Measurements from ENCODE around the gene EXOSC2.

Gene EXOSC2

DNA sequence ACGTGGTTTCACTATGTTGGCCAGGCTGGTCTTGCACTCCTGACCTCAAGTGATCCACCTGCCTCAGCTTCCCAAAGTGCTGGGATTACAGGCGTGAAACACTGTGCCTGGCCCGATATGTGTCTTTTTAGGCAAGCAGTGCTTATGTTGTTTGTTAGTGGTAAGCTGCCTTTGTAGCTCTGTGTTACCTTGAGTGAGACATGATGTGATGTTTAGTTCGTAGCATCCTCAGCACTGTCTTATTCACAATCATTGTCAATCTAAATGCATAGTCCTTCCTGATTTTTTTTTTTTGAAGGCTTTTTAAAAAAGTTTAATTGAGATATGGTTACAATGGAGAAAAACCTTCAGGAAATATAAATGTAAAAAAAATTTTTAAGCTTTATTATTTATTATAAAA lies 45.5 kb downstream of the EXOSC2 start:
- DNase-seq (ENCODE audit: low read depth): no peak

DNA sequence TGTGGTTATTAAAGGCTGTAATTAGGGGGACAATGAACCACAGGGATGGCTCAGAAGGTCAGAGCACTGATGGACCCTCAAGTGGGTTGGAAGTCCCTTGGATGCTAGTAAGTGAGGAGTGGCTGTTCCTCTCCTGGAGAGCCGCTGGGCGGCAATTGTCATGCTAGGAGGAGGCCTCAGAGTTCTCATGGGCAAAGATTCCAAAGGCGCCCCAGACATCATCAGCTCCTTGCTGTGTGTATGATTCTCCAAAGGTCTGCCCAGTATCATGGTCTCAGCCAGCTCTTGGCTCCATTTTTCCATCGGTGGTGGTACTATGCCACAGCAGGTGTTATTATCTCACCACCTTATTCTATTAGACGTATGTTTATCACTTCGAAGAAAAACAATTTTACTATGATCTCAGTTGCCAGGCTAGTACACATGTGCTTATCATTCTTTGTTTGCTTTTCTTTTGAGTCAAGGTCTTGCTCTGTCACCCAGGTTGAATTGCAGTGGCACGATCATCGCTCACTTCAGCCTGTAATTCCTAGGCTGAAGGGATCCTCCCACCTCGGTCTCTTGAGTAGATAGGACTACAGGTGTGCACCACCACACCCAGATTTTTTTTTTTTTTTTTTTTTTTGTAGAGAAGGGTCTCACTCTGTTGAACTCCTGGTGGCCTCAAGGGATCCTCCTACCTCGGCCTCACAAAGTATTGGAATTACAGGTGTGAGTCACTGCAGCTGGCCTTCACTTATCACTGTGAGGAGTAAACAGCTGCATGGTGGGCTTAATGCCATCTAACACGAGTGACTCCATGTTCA lies 46.8 kb downstream of the EXOSC2 start:
- DNase-seq (ENCODE audit: low read depth): no peak

DNA sequence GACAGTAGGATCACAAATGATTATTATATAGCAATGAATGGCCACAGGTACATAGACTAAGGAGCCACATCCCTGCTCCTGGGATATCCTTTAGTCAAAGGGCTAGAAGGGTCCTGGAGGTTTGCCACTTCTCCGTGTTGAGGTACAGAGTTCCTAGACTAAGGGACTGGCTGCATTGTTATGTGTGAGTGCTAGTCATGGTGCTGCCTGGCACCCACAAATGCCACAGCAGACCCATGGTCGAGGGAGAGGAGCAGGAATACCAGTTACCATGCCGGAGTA lies 47.4 kb downstream of the EXOSC2 start:
- no peak for DNase-seq (ENCODE audit: low read depth)

DNA sequence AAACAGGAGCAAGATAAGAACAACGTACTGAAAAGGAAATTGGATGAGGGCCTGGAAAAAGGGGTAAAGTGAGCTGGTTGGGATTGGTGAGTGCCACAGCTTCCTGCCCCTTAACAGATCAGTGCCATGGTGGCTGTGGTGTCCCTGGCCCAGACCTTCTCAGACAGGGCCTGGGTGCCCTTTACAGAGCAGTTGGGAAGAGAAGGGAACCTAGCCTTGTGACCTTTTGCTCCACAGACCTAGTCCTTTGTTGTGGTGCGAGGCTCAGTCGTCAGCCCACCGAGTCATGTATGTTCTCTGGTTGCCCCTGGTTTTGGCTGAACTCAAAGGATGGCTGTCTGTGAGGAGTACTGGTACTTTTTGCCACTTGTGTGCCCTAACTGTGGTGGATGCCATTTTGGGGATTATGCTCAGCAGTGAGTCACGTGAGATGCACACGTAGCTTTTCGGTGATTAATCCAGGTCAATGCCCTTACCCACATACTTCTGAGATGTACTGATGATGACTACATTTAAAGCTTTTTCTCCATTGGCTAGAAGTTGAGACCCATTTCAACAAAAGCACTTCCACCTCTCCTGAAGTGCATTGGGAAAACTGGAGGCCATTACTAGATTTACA lies 48.4 kb downstream of the EXOSC2 start:
- peak; percentile 88 for DNase-seq (ENCODE audit: low read depth)

DNA sequence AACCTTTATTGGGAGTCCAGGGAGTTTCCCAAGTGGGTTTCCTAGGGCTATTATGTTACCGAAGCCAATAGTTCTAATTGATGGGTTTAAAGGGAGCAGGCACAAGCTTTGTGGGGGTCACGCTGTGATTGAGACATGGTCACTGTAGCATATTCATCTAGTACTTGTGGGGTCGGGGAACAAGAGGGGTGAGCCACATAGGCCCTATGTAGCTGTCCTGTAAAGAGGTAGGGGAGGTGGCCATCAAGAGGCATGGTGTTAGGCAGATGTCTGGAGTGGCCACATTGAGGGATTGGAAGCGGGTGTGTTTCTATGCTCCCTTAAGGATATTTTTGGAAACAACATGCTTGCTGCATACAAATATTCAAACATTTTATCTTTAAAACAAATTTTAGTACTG lies 50.1 kb downstream of the EXOSC2 start:
- DNase-seq (ENCODE audit: low read depth): no peak

DNA sequence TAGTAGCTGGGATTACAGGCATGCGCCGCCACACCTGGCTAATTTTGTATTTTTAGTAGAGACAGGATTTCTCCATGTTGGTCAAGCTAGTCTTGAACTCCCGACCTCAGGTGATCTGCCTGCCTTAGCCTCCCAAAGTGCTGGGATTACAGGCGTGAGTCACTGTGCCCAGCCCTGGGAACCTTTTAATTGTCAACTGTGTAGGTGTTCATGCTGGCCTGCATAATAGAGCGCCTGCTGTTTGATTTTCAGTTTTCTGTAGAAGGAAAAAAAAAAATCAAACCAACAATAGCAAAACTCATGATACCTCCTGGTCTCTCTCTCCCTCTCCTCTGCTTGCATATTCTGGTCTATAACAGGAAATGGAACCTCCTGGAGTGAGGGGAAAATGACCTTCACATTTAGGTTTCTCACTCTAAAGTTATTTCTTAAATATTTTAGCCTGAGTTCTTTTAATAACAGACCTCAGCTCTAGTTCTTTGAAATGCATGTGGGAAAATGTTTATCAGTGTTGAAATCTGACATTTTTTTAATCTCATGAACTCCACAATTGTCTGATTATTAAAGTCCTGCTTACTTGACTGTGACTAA lies 51.7 kb downstream of the EXOSC2 start:
- DNase-seq (ENCODE audit: low read depth): no peak

DNA sequence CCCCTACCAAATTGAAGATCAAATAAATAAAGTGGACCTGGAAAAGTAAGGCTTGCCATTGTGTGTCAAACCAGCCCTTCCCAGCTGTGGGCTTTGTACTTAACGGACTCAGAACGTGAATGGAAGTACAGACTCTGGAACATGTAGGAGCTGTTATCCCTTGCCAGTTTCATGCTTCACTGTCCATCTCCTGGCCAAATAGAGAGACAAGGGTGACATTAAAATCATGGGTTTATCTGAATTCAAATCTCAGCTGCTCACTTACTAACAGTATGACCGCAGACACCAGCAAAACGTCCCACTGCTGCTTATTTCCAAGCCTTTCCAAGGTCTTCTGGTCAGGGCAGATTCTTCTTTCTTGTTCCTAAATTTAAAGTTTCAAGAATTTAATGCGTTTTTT lies 52.2 kb downstream of the EXOSC2 start:
- DNase-seq (ENCODE audit: low read depth): no peak

DNA sequence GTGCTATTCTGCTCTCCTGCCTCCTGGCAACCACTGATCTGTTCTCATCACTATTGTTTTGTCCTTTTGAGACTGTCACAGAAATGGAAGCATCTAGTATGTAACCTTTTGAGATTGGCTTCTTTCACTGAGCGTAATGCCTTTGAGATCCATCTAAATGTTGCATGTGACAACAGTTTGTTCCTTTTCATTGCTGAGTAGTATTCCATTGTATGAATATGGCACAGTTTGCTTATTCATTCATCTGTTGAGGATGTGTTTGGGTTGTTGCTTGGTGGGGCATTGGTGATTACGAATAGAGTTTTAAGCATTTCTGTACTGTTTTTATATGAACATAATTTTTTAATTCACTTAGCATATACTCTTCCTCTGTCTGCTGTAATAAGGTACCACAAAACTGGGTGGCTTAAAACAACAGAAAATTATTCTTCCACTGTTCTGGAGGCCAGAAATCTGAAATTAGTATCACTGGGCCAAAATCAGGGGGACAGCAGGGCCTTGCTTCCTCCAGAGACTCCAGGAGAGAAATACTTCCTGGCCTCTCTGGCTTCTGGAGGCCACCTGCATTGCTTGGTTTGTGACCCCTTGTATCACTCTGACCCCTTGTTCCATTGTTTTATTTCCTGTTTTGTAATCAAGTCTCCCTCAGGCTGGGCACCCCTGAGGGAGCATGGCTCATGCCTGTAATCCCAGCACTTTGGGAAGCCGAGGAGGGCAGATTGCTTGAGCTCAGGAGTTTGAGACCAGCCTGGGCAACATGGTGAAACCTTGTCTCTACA lies 53.0 kb downstream of the EXOSC2 start:
- no peak for DNase-seq (ENCODE audit: low read depth)

DNA sequence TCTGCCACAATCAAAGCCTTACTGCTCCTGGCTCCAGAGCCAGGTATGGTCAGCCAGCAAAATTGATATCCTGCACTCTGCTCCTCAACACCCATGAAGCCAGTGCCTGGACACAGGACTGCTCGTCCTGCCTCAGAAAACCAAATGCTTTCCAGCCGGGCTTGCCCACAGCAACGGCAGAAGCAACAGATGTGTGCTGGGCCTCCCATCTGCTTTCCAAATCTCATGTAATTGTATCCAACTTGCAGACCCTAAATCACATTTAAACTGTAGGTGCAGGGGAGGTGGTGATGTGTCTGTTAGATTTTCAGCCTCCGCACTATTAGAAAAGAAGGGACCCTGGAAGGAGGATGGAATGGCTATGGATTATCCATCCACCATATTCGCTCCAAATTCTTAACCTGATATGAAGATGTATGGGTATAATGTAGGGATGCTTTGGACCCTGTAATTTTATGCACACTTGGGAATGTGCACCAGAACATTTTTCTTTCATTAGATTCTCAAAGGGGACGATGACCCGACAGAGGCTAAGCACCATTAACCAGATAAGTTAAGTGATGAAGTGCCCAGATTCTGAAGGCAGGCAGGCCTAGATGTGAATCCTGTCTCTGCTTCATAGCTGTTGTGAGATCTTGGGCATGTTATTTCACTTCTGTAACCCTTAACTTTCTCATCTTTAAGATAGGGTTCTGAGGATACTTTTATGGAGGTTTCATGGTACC lies 58.2 kb downstream of the EXOSC2 start:
- no peak for DNase-seq (ENCODE audit: low read depth)
